H9 (cell line): ENCODE data around the gene LYPD6. TPM values are rescaled to one million over a fixed set of nuclear protein-coding genes. Genes with fewer than 3 reads are reported as not detected.

ENCODE experiments used
- DNase-seq: peaks from one replicate; pipeline ENCODE4 v3.0.0-alpha.2; 2017
- H2AFZ ChIP-seq: one replicate; pipeline ENCODE4 v1.6.1; 2013; ENCODE audit warnings: mild to moderate bottlenecking, low read length, control low read depth, moderate library complexity
- H2AK5ac ChIP-seq: 2 replicates; pipeline ENCODE4 v1.6.1; 2013; ENCODE audit warnings: low read length, control low read depth, mixed read lengths; ENCODE audit not compliant: insufficient read length
- H2BK120ac ChIP-seq: one replicate; pipeline ENCODE4 v1.6.1; 2013; ENCODE audit warnings: low read depth, mild to moderate bottlenecking, low read length, control low read depth, inconsistent platforms; ENCODE audit not compliant: poor library complexity, severe bottlenecking
- H2BK12ac ChIP-seq: 2 replicates; pipeline ENCODE4 v1.6.1; 2013; ENCODE audit warnings: low read length, control low read depth, mixed read lengths, low read depth; ENCODE audit not compliant: insufficient read length
- H2BK15ac ChIP-seq: 2 replicates; pipeline ENCODE4 v1.6.1; 2013; ENCODE audit warnings: low read depth, low read length, control low read depth
- H2BK20ac ChIP-seq: one replicate; pipeline ENCODE4 v1.6.1; 2013; ENCODE audit warnings: low read depth, mild to moderate bottlenecking, low read length, control low read depth, inconsistent platforms; ENCODE audit not compliant: poor library complexity, severe bottlenecking
- H2BK5ac ChIP-seq: 2 replicates; pipeline ENCODE4 v1.6.1; 2013; ENCODE audit warnings: low read length, control low read depth, mixed read lengths; ENCODE audit not compliant: insufficient read length
- H3K14ac ChIP-seq: 2 replicates; pipeline ENCODE4 v1.6.1; 2013; ENCODE audit warnings: low read length, control low read depth; ENCODE audit not compliant: insufficient read depth
- H3K18ac ChIP-seq: 2 replicates; pipeline ENCODE4 v1.6.1; 2013; ENCODE audit warnings: low read depth, mild to moderate bottlenecking, mixed read lengths, low read length, control low read depth; ENCODE audit not compliant: insufficient read length
- H3K23ac ChIP-seq: 2 replicates; pipeline ENCODE4 v1.6.1; 2013; ENCODE audit warnings: low read length, control low read depth, mixed read lengths, low read depth; ENCODE audit not compliant: insufficient read length
- H3K23me2 ChIP-seq: 2 replicates; pipeline ENCODE4 v1.6.1; 2013; ENCODE audit warnings: low read depth, mild to moderate bottlenecking, mixed read lengths, low read length, control low read depth; ENCODE audit not compliant: insufficient read length, poor library complexity, severe bottlenecking
- H3K27ac ChIP-seq: 2 replicates; pipeline ENCODE4 v1.5.1; 2013; ENCODE audit warnings: low read length, control low read depth, mixed read lengths, low read depth; ENCODE audit not compliant: insufficient read length
- H3K27me3 ChIP-seq: 2 replicates; pipeline ENCODE4 v1.6.1; 2013; ENCODE audit warnings: low read length, control low read depth, inconsistent platforms; ENCODE audit not compliant: insufficient read depth
- H3K4ac ChIP-seq: 2 replicates; pipeline ENCODE4 v1.6.1; 2013; ENCODE audit warnings: low read depth, mild to moderate bottlenecking, control low read depth, inconsistent platforms, low read length, moderate library complexity
- H3K4me1 ChIP-seq: 2 replicates; pipeline ENCODE4 v1.6.1; 2013; ENCODE audit warnings: low read length, control low read depth, inconsistent platforms; ENCODE audit not compliant: insufficient read depth
- H3K4me2 ChIP-seq: 2 replicates; pipeline ENCODE4 v1.6.1; 2013; ENCODE audit warnings: low read length, control low read depth, mixed read lengths; ENCODE audit not compliant: insufficient read length, insufficient read depth
- H3K56ac ChIP-seq: 2 replicates; pipeline ENCODE4 v1.6.1; 2013; ENCODE audit warnings: low read depth, mild to moderate bottlenecking, mixed read lengths, low read length, control low read depth; ENCODE audit not compliant: insufficient read length
- H3K79me1 ChIP-seq: 2 replicates; pipeline ENCODE4 v1.6.1; 2013; ENCODE audit warnings: low read depth, mild to moderate bottlenecking, moderate library complexity, low read length, control low read depth, inconsistent platforms; ENCODE audit not compliant: insufficient read depth, poor library complexity, severe bottlenecking
- H3K79me2 ChIP-seq: 2 replicates; pipeline ENCODE4 v1.6.1; 2013; ENCODE audit warnings: low read length, control low read depth, inconsistent platforms; ENCODE audit not compliant: insufficient read depth
- H3K9ac ChIP-seq: 2 replicates; pipeline ENCODE4 v1.6.1; 2013; ENCODE audit warnings: low read length, control low read depth, mixed read lengths; ENCODE audit not compliant: insufficient read length; ENCODE audit errors: extremely low read depth
- H3K9me3 ChIP-seq: one replicate; pipeline ENCODE4 v1.6.1; 2013; ENCODE audit warnings: low read depth, low read length, inconsistent platforms; ENCODE audit not compliant: control insufficient read depth
- H3T11ph ChIP-seq: one replicate; pipeline ENCODE4 v1.6.1; 2013; ENCODE audit warnings: mild to moderate bottlenecking, low read length, control low read depth, inconsistent platforms
- H4K20me1 ChIP-seq: one replicate; pipeline ENCODE4 v1.6.1; 2013; ENCODE audit not compliant: control insufficient read depth, insufficient read length, insufficient read depth
- H4K5ac ChIP-seq: 2 replicates; pipeline ENCODE4 v1.6.1; 2013; ENCODE audit warnings: low read depth, mild to moderate bottlenecking, mixed read lengths, low read length, control low read depth; ENCODE audit not compliant: insufficient read length
- H4K8ac ChIP-seq: replicated peaks from 2 replicates; pipeline ENCODE4 v1.6.1; 2013; ENCODE audit warnings: low read length, control low read depth, mixed read lengths, low read depth; ENCODE audit not compliant: insufficient read length
- H4K91ac ChIP-seq: 2 replicates; pipeline ENCODE4 v1.6.1; 2013; ENCODE audit warnings: low read depth, mild to moderate bottlenecking, moderate library complexity, mixed read lengths, low read length, control low read depth; ENCODE audit not compliant: insufficient read length
- H3K27ac Mint-ChIP-seq, 3 experiments: 2 replicates in 2 of 3; 3 replicates in 1 of 3; pipeline ENCODE4 v1.8.0; 2020 to 2021; ENCODE audit warnings: mixed read lengths in 3 of 3, mild to moderate bottlenecking in 1 of 3, moderate library complexity in 1 of 3
- H3K27me3 Mint-ChIP-seq: 2 replicates; pipeline ENCODE4 v1.8.0; 2021; ENCODE audit warnings: low read depth, mild to moderate bottlenecking, moderate library complexity, mixed read lengths
- H3K36me3 Mint-ChIP-seq, 3 experiments: 2 replicates in 2 of 3; 3 replicates in 1 of 3; pipeline ENCODE4 v1.8.0; 2020 to 2021; ENCODE audit warnings: low read depth in 3 of 3, mixed read lengths in 3 of 3; ENCODE audit not compliant: insufficient read depth in 1 of 3
- H3K4me1 Mint-ChIP-seq, 2 experiments: 2 replicates each; pipeline ENCODE4 v1.8.0; 2020; ENCODE audit warnings: mixed read lengths in 2 of 2
- H3K4me3 Mint-ChIP-seq, 2 experiments: 2 replicates in 1 of 2; 3 replicates in 1 of 2; pipeline ENCODE4 v1.8.0; 2020 to 2021; ENCODE audit warnings: mild to moderate bottlenecking in 2 of 2, mixed read lengths in 2 of 2, moderate library complexity in 1 of 2
- H3K9me3 Mint-ChIP-seq, 2 experiments: 2 replicates in 1 of 2; 3 replicates in 1 of 2; pipeline ENCODE4 v1.8.0; 2020; ENCODE audit warnings: mild to moderate bottlenecking in 2 of 2, mixed read lengths in 2 of 2, moderate library complexity in 1 of 2
- WGBS: extraction: QIAGEN DNeasy Blood & Tissue Kit; methylation state at CpG from one replicate; pipeline ENCODE4 v1.1.7; 2013; ENCODE audit warnings: missing lambda C conversion rate, low lambda C conversion rate, mixed read lengths; ENCODE audit not compliant: insufficient read length; ENCODE audit errors: extremely low coverage; 5-methylcytosine and 5-hydroxymethylcytosine counted together
- total RNA-seq: library from RNA; stranded (reverse); gene quantifications from 2 replicates; pipeline ENCODE4 v1.2.1, GENCODE V29; 2021
- TF ChIP-seq, protein P1 (sequence below): fragments of 200-600 bp; sonication (generic); conservative IDR thresholded peaks from 3 replicates; pipeline ENCODE4 v1.8.0; 2021; ENCODE audit warnings: antibody characterized with exemption, mild to moderate bottlenecking

The LYPD6 gene
- total RNA-seq, 1 experiment from 2014 or later, result 3.0 TPM

DNA sequence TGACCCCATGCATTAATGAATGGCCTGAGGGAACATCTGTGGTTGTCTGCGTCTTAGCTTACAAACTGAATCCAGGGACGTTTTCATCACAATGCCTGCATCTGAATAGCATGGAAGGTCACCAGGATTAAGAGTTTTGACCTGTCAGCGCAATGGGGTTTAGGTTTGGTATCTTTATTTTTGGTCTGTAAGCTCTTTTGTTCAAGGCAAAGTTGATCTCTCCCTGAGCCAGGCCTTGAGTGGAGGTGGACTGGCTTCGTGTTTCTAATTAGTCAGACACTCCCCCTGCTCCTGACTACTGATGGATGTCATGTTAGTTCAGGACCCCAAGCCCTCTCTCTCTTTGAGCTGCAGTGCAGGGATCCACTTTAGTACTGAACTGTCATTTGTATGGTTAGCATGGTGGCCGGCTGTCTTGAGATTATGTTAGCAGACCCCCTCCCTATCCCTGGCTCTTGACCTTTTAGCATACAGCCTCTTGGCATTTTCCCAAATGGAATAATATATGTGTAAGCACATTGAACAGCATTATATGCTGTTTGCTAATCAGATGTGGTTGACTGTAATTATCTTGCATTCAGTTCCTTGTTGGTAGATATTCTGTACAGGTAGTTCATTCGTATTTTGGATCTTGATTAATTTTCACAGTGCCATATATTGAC is 59.2 kb downstream of the LYPD6 start:
- Histone ChIP-seq H3K27ac (no peak overlapping the region), H3K9me3 (no peaks in the 10 kb centered on the region), H3K9ac (no peak overlapping the region), H3K79me1 (no peaks in the 10 kb centered on the region), H3K56ac (no peak overlapping the region), H3K79me2 (no peaks in the 10 kb centered on the region), H3K23ac (no peak overlapping the region), H2BK20ac (no peak overlapping the region), H2AFZ (no peak overlapping the region), H2BK5ac (no peak overlapping the region), H2BK120ac (no peak overlapping the region), H3K18ac (no peak overlapping the region), H3K4me2 (no peak overlapping the region), H3K14ac (no peak overlapping the region), H2AK5ac (no peak overlapping the region), H4K8ac (no peak overlapping the region), H3K23me2 (no peaks in the 10 kb centered on the region), H4K20me1 (no peaks in the 10 kb centered on the region), H4K5ac (no peak overlapping the region), H4K91ac (no peak overlapping the region), H3T11ph (no peak overlapping the region), H3K27me3 (no peaks in the 10 kb centered on the region), H2BK15ac (no peak overlapping the region), H3K4ac (no peak overlapping the region), H2BK12ac (no peak overlapping the region), H3K4me1 (peaks cover 3% of the 10 kb centered on the region; the same call in 1 of the 2 replicates)
- no peak for DNase-seq
- Mint-ChIP-seq H3K4me1 (peaks cover 33 to 38% of the 10 kb centered on the region in 2 experiments), H3K27me3 (no peaks in the 10 kb centered on the region), H3K9me3 (no peaks in the 10 kb centered on the region), H3K36me3 (no peaks in the 10 kb centered on the region; a peak in 1 of 7 replicates), H3K27ac (no peak overlapping the region; a peak in 1 of 7 replicates), H3K4me3 (no peak overlapping the region)
- TF ChIP-seq, protein P1, sequence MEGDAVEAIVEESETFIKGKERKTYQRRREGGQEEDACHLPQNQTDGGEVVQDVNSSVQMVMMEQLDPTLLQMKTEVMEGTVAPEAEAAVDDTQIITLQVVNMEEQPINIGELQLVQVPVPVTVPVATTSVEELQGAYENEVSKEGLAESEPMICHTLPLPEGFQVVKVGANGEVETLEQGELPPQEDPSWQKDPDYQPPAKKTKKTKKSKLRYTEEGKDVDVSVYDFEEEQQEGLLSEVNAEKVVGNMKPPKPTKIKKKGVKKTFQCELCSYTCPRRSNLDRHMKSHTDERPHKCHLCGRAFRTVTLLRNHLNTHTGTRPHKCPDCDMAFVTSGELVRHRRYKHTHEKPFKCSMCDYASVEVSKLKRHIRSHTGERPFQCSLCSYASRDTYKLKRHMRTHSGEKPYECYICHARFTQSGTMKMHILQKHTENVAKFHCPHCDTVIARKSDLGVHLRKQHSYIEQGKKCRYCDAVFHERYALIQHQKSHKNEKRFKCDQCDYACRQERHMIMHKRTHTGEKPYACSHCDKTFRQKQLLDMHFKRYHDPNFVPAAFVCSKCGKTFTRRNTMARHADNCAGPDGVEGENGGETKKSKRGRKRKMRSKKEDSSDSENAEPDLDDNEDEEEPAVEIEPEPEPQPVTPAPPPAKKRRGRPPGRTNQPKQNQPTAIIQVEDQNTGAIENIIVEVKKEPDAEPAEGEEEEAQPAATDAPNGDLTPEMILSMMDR, result no peak
- no CpG with 5 or more reads among the region's 6 CpGs for WGBS
